Suprapubic skin (tissue), 4 donors: Measurements from ENCODE around the gene KIAA1755. TPM values are rescaled to one million over a fixed set of nuclear protein-coding genes. Genes with fewer than 3 reads are reported as not detected.

Source experiments
- DNase-seq, 2 donors: peaks; one replicate each; pipeline ENCODE4 v3.0.0-alpha.2; 2019; ENCODE audit warnings: low spot score in 2 of 2
- H3K27ac ChIP-seq: fragments of 200-600 bp; sonication (generic); one replicate; pipeline ENCODE4 v1.5.1; 2019
- H3K27me3 ChIP-seq: fragments of 200-600 bp; sonication (generic); one replicate; pipeline ENCODE4 v1.5.1; 2019
- H3K36me3 ChIP-seq: fragments of 200-600 bp; sonication (generic); one replicate; pipeline ENCODE4 v1.5.1; 2019
- H3K4me1 ChIP-seq: fragments of 200-600 bp; sonication (generic); one replicate; pipeline ENCODE4 v1.5.1; 2019
- H3K4me3 ChIP-seq: fragments of 200-600 bp; sonication (generic); one replicate; pipeline ENCODE4 v1.5.1; 2019; ENCODE audit warnings: mild to moderate bottlenecking
- H3K9me3 ChIP-seq: fragments of 200-600 bp; sonication (generic); one replicate; pipeline ENCODE4 v1.5.1; 2019
- EP300 ChIP-seq: sonication (generic); formaldehyde crosslinking; IDR thresholded peaks from one replicate; pipeline ENCODE4 v1.6.1; 2017; ENCODE audit warnings: antibody characterized with exemption
- POLR2A ChIP-seq, 2 donors: fragments of 450-650 bp; IDR thresholded peaks; one replicate each; pipeline ENCODE4 v1.6.1; 2017; ENCODE audit warnings: antibody characterized with exemption in 2 of 2, mild to moderate bottlenecking in 2 of 2, moderate library complexity in 2 of 2
- POLR2AphosphoS5 ChIP-seq, 3 donors: sonication (generic); formaldehyde crosslinking; IDR thresholded peaks; one replicate each; pipeline ENCODE4 v1.6.1; 2017; ENCODE audit warnings: antibody characterized with exemption in 3 of 3
- WGBS: methylation state at CpG from one replicate; pipeline ENCODE4 v1.1.5; 2018; 5-methylcytosine and 5-hydroxymethylcytosine counted together
- total RNA-seq, 4 donors: library from RNA; depleted of rRNA; stranded (reverse); fragments of >200 nt; gene quantifications; one replicate each; pipeline ENCODE4 v1.1.0, GENCODE V29; 2016
- TF ChIP-seq, protein P1 (sequence below), 2 donors: fragments of 200-600 bp in 1 of 2; fragments of 450-650 bp in 1 of 2; sonication (generic) in 1 of 2; IDR thresholded peaks; one replicate each; pipeline ENCODE4 v1.5.1; 2016 to 2019; ENCODE audit warnings: antibody characterized with exemption in 2 of 2, mild to moderate bottlenecking in 1 of 2, moderate library complexity in 1 of 2

Gene KIAA1755
- total RNA-seq, 4 donors from 2014 or later = 1.2 to 3.3 (median 2.0) TPM; not detected in 1

DNA sequence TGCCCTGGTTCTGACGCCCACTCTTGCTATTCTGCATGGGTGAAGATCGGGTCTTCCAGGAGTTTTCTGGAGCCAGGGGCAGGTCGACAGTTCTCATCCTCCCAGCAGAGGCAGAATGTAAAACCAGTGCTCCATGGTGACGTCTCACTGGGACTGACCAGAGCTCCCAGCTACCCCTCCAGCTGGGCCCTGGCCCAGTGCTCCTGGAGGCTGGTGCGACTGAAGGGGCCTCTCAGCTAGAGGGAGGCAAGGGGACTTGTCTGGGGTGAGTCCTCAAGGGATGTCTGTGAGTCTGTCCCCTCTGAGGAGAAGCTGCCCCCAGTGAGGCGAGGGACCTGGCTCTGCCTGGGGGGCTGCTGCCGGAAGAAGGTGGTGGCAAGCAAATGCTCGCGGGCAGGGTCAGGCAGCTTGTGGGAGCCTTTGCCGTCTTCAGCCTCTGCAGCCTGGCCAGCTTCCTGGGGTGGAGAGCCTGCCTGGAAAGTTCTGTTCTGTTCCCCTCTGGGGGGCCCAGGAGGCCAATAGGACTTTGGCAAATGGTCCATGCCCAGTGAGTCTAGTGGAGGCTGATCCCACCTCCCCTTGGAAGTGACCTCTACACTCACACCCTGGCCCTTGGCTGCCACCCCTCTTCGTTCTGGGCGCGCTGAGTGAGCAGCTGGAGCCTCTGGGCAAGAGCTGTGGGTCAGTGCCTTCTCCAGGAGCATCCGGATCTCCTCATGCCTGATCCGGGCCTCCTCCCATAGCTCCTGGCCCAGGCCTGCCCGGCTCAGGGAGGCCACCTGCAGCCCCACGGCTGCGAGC lies 47.5 kb downstream of the KIAA1755 start:
- H3K4me1 ChIP-seq = peaks cover 2% of the 10 kb centered on the region
- TF ChIP-seq, protein P1, sequence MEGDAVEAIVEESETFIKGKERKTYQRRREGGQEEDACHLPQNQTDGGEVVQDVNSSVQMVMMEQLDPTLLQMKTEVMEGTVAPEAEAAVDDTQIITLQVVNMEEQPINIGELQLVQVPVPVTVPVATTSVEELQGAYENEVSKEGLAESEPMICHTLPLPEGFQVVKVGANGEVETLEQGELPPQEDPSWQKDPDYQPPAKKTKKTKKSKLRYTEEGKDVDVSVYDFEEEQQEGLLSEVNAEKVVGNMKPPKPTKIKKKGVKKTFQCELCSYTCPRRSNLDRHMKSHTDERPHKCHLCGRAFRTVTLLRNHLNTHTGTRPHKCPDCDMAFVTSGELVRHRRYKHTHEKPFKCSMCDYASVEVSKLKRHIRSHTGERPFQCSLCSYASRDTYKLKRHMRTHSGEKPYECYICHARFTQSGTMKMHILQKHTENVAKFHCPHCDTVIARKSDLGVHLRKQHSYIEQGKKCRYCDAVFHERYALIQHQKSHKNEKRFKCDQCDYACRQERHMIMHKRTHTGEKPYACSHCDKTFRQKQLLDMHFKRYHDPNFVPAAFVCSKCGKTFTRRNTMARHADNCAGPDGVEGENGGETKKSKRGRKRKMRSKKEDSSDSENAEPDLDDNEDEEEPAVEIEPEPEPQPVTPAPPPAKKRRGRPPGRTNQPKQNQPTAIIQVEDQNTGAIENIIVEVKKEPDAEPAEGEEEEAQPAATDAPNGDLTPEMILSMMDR (IDR thresholded peaks at IDR 0.05) = no peak
- TF ChIP-seq POLR2A (IDR thresholded peaks at IDR 0.05) = no peak
- no peak for TF ChIP-seq EP300
- no peak for TF ChIP-seq POLR2AphosphoS5 (IDR thresholded peaks at IDR 0.05)
- H3K9me3 ChIP-seq = no peaks in the 10 kb centered on the region
- peak in 1 of 2 donors; percentile 45 for DNase-seq
- H3K27me3 ChIP-seq = no peaks in the 10 kb centered on the region
- H3K36me3 ChIP-seq = no peaks in the 10 kb centered on the region
- WGBS = 83% methylated on average over 10 of the region's 18 CpGs
- H3K27ac ChIP-seq = no peak overlapping the region
- H3K4me3 ChIP-seq = no peak overlapping the region

DNA sequence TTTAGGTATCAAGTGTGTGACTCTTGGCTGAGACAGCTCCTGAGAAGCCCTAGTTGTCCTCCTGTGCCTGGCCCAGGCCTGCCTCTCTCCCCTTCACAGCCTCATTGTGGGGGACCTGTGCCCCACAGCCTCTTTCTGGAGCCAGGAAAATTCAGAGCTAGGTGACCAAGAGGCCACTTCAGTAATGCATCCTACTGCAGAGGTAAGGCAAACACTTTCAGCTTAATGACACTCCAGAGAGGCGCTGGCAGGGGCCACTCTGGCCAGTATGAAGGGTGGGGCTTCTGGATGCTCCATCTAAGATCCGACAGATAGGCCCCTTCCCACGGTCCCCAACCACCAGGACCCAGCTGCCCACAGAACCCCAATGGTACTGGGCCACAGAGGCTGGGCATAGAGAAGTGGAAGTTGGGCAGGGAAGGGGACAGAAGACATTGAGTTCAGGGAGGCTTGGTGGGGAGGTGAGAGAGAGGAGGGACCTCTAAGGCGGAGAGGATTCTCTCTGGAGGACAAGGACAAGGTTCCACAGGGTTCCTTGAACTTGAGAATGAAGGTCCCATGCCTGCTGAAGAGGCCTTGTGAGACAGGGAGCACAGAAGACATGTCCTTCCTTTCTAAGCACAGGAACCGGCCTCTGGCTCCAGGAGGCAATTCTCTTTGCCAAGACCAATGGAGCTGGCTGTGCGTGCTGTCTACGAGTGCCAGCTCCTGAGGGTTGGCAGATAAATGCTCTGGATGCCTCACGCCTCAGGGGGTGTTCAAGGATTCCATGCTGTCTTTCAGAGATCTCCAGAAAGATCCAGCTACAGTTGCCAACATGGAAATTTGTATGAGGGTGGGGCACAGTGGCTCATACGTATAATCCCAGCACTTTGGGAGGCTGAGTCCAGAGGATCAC lies 49.1 kb downstream of the KIAA1755 start:
- peak in 1 of 2 donors; percentile 44 for DNase-seq
- no peak overlapping the region for H3K27ac ChIP-seq
- no peaks in the 10 kb centered on the region for H3K27me3 ChIP-seq
- no peak overlapping the region for H3K4me3 ChIP-seq
- TF ChIP-seq EP300 (no peak), POLR2AphosphoS5 (IDR thresholded peaks at IDR 0.05) (no peak), POLR2A (IDR thresholded peaks at IDR 0.05) (no peak)
- TF ChIP-seq, protein P1 (IDR thresholded peaks at IDR 0.05) = no peak
- no peaks in the 10 kb centered on the region for H3K36me3 ChIP-seq
- no peaks in the 10 kb centered on the region for H3K9me3 ChIP-seq
- peaks cover 2% of the 10 kb centered on the region for H3K4me1 ChIP-seq
- 59% methylated on average over 8 of the region's 9 CpGs for WGBS

GRCh38 chr20:38210741-38211140 lies 49.8 kb downstream of the KIAA1755 start:
- Histone ChIP-seq H3K9me3 (no peaks in the 10 kb centered on the region), H3K27me3 (no peaks in the 10 kb centered on the region), H3K36me3 (no peaks in the 10 kb centered on the region), H3K4me3 (no peak overlapping the region), H3K4me1 (peaks cover 2% of the 10 kb centered on the region), H3K27ac (no peak overlapping the region)
- 62% methylated on average over 4 of the region's 6 CpGs for WGBS
- TF ChIP-seq POLR2A (IDR thresholded peaks at IDR 0.05) (no peak), POLR2AphosphoS5 (IDR thresholded peaks at IDR 0.05) (no peak), EP300 (no peak)
- TF ChIP-seq, protein P1 (IDR thresholded peaks at IDR 0.05) = no peak
- peak in 1 of 2 donors; percentile 5 for DNase-seq

- 100% methylated on average over 3 of the region's 3 CpGs for WGBS
- H3K9me3 ChIP-seq = no peaks in the 10 kb centered on the region
- no peak for DNase-seq
- H3K4me3 ChIP-seq = no peak overlapping the region
- H3K36me3 ChIP-seq = no peaks in the 10 kb centered on the region
- TF ChIP-seq POLR2A (IDR thresholded peaks at IDR 0.05) = no peak
- TF ChIP-seq POLR2AphosphoS5 (IDR thresholded peaks at IDR 0.05) = no peak
- no peak for TF ChIP-seq EP300
- TF ChIP-seq, protein P1 (IDR thresholded peaks at IDR 0.05) = no peak
- H3K27me3 ChIP-seq = no peaks in the 10 kb centered on the region
- H3K4me1 ChIP-seq = peaks cover 2% of the 10 kb centered on the region
- no peak overlapping the region for H3K27ac ChIP-seq
Observed at GRCh38 chr20:38209736-38210405, 50.7 kb downstream of the KIAA1755 start.
